HepG2 (cell line): ENCODE measurements around the gene RPUSD4.

Experiments used
- ASH2L ChIP-seq: fragments of 300-600, 200-600 bp; sonication (generic); IDR thresholded peaks from 2 replicates; pipeline ENCODE4 v1.7.0; 2017; ENCODE audit warnings: low read depth, mild to moderate bottlenecking, moderate library complexity, mixed read lengths, low read length; ENCODE audit not compliant: insufficient read length
- POGZ ChIP-seq: sonication (generic); formaldehyde crosslinking; IDR thresholded peaks from 2 replicates; pipeline ENCODE4 v1.4.0; 2020; ENCODE audit warnings: mild to moderate bottlenecking, missing genetic modification reagents
- SNRNP70 ChIP-seq: fragments of 200-400 bp; formaldehyde crosslinking; IDR thresholded peaks from 2 replicates; pipeline ENCODE4 v1.6.1; 2017; ENCODE audit warnings: mild to moderate bottlenecking, low read depth, low read length, moderate library complexity
- ZNF12 ChIP-seq: sonication (generic); formaldehyde crosslinking; IDR thresholded peaks from 2 replicates; pipeline ENCODE4 v1.5.0; 2020; ENCODE audit warnings: missing genetic modification reagents
- ZNF253 ChIP-seq: sonication (generic); formaldehyde crosslinking; IDR thresholded peaks from 2 replicates; pipeline ENCODE4 v1.8.0; 2022; ENCODE audit warnings: mild to moderate bottlenecking, missing genetic modification reagents, borderline replicate concordance
- TF ChIP-seq, protein P1 (sequence below): sonication (generic); formaldehyde crosslinking; IDR thresholded peaks from 2 replicates; pipeline ENCODE4 v1.5.0; 2020; ENCODE audit warnings: mild to moderate bottlenecking, missing genetic modification reagents, moderate library complexity
- TF ChIP-seq, protein P2 (sequence below): IDR thresholded peaks from 2 replicates; pipeline ENCODE4 v1.6.1; 2012; ENCODE audit warnings: inconsistent platforms

DNA sequence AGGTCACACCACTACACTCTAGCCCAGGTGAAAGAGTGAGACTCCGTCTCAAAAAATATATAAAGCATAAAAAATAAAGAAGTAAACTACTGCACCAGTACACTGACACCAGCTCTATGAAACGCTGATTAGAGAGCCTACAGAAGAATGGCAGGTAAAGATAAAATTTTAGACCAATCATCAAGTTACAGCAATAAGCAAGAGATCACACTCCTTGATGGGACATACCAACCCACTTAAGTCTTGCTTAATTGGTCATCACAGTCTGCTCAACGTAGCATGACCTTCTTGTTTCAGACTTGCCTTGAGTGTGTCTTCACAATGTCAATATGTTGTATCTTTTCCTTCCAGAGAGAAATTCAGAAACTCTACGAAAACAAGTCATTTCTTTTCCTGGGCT is 44.8 kb upstream of the RPUSD4 start:
- TF ChIP-seq, protein P1, sequence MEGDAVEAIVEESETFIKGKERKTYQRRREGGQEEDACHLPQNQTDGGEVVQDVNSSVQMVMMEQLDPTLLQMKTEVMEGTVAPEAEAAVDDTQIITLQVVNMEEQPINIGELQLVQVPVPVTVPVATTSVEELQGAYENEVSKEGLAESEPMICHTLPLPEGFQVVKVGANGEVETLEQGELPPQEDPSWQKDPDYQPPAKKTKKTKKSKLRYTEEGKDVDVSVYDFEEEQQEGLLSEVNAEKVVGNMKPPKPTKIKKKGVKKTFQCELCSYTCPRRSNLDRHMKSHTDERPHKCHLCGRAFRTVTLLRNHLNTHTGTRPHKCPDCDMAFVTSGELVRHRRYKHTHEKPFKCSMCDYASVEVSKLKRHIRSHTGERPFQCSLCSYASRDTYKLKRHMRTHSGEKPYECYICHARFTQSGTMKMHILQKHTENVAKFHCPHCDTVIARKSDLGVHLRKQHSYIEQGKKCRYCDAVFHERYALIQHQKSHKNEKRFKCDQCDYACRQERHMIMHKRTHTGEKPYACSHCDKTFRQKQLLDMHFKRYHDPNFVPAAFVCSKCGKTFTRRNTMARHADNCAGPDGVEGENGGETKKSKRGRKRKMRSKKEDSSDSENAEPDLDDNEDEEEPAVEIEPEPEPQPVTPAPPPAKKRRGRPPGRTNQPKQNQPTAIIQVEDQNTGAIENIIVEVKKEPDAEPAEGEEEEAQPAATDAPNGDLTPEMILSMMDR (CRISPR knock-in tag) = no peak
- TF ChIP-seq ZNF253 (CRISPR knock-in tag) = no peak
- no peak for TF ChIP-seq SNRNP70
- TF ChIP-seq POGZ (CRISPR knock-in tag) = no peak
- TF ChIP-seq, protein P2, sequence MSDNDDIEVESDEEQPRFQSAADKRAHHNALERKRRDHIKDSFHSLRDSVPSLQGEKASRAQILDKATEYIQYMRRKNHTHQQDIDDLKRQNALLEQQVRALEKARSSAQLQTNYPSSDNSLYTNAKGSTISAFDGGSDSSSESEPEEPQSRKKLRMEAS = no peak
- TF ChIP-seq ASH2L = no peak
- no peak for TF ChIP-seq ZNF12 (CRISPR knock-in tag)
